GM12878 (cell line): ENCODE data around the gene TATDN2. TPM values are rescaled to one million over a fixed set of nuclear protein-coding genes. Genes with fewer than 3 reads are reported as not detected.

ENCODE experiments used
- ATAC-seq: fragments of 200-7000 bp; cut with Tn5 transposase; 3 replicates; pipeline ENCODE4 v1.9.1; 2020; ENCODE audit warnings: mild to moderate bottlenecking, moderate library complexity
- BruUV-seq: library from RNA; stranded (reverse); fragments of 400-500 nt; replicated peaks from 2 replicates; lab custom pipeline; 2021; lab: Mats Ljungman, UMichigan
- CTCF ChIA-PET: fragments of 300-600 bp; sonication (Branson Sonifier 250); formaldehyde crosslinking; extraction: SDS; loops from one replicate; lab custom pipeline; 2021; ENCODE audit warnings: inconsistent platforms; lab: Yijun Ruan, JAX
- POLR2A ChIA-PET: fragments of 350-600 bp; formaldehyde crosslinking; extraction: SDS; loops from one replicate; lab custom pipeline; 2021; ENCODE audit warnings: inconsistent platforms; lab: Charles Lee
- RAD21 ChIA-PET: fragments of 300-600 bp; sonication (Branson Sonifier 250); formaldehyde crosslinking; loops from one replicate; lab custom pipeline; 2023; ENCODE audit warnings: antibody characterized with exemption; ENCODE audit not compliant: unreplicated experiment; lab: Charles Lee
- SMC1A ChIA-PET: fragments of 300-600 bp; sonication (Branson Sonifier 250); formaldehyde crosslinking; loops from one replicate; lab custom pipeline; 2023; ENCODE audit not compliant: unreplicated experiment, uncharacterized antibody; lab: Charles Lee
- DNase-seq: peaks from one replicate; pipeline ENCODE4 v3.0.0-alpha.2; 2011; ENCODE audit warnings: low read depth, low spot score
- FAIRE-seq: peaks from 3 replicates; lab custom pipeline; 2011; peaks lifted over from hg19 to GRCh38; lab: Jason Lieb, UNC
- H2AFZ ChIP-seq: 2 replicates; pipeline ENCODE4 v1.6.0; 2011; ENCODE audit warnings: low read depth, low read length, control low read depth; ENCODE audit not compliant: control insufficient read depth
- H3K27ac ChIP-seq: 2 replicates; pipeline ENCODE4 v1.5.1; 2011; ENCODE audit warnings: control low read depth; ENCODE audit not compliant: control insufficient read depth, insufficient read depth
- H3K27me3 ChIP-seq, 2 experiments: replicated peaks in 1 of 2; 2 replicates each; pipeline versions ENCODE4 v1.6.0 to v1.6.1; 2011; ENCODE audit warnings: low read length in 1 of 2; ENCODE audit not compliant: control insufficient read depth in 2 of 2, insufficient read depth in 2 of 2
- H3K36me3 ChIP-seq, 2 experiments: 2 replicates each; pipeline ENCODE4 v1.5.1; 2011; ENCODE audit warnings: low read length in 1 of 2; ENCODE audit not compliant: control insufficient read depth in 2 of 2, insufficient read depth in 2 of 2
- H3K4me1 ChIP-seq: 2 replicates; pipeline ENCODE4 v1.6.1; 2011; ENCODE audit warnings: mild to moderate bottlenecking, low read length, moderate library complexity, mixed read lengths; ENCODE audit not compliant: control insufficient read depth, insufficient read depth
- H3K4me2 ChIP-seq: 2 replicates; pipeline ENCODE4 v1.6.0; 2011; ENCODE audit warnings: control low read depth; ENCODE audit not compliant: control insufficient read depth, insufficient read depth
- H3K4me3 ChIP-seq: fragments of 200-600 bp; sonication (generic); 2 replicates; pipeline ENCODE4 v1.5.1; 2016
- H3K79me2 ChIP-seq: 2 replicates; pipeline ENCODE4 v1.6.0; 2011; ENCODE audit warnings: low read length; ENCODE audit not compliant: control insufficient read depth, insufficient read depth
- H3K9ac ChIP-seq: 2 replicates; pipeline ENCODE4 v1.8.0; 2011; ENCODE audit warnings: low read length, control low read depth, mixed read lengths; ENCODE audit not compliant: control insufficient read depth, insufficient read depth
- H3K9me3 ChIP-seq: replicated peaks from 3 replicates; pipeline ENCODE4 v1.5.1; 2011; ENCODE audit warnings: mild to moderate bottlenecking, low read length; ENCODE audit not compliant: control insufficient read depth, insufficient read depth
- H4K20me1 ChIP-seq: 2 replicates; pipeline ENCODE4 v1.6.0; 2011; ENCODE audit not compliant: control insufficient read depth, insufficient read depth
- BCL3 ChIP-seq: IDR thresholded peaks from 2 replicates; pipeline ENCODE4 v1.6.1; 2011; ENCODE audit warnings: borderline replicate concordance, low read depth, mild to moderate bottlenecking, moderate library complexity, low read length; ENCODE audit not compliant: insufficient read depth, poor library complexity, severe bottlenecking
- EZH2 ChIP-seq: IDR thresholded peaks from 2 replicates; pipeline ENCODE4 v1.6.1; 2012; ENCODE audit warnings: low read depth, mild to moderate bottlenecking, control low read depth, inconsistent platforms, low read length, borderline replicate concordance; ENCODE audit not compliant: control insufficient read depth
- IKZF1 ChIP-seq: fragments of 450-650 bp; conservative IDR thresholded peaks from 2 replicates; pipeline ENCODE4 v1.6.1; 2017; ENCODE audit warnings: antibody characterized with exemption, mild to moderate bottlenecking
- JUND ChIP-seq: IDR thresholded peaks from 2 replicates; pipeline ENCODE4 v1.6.1; 2012; ENCODE audit warnings: low read depth, mild to moderate bottlenecking, low read length, improper control_type of control experiment, moderate library complexity
- NFYB ChIP-seq: IDR thresholded peaks from 2 replicates; pipeline ENCODE4 v1.6.1; 2011; ENCODE audit warnings: low read depth, mild to moderate bottlenecking, low read length, improper control_type of control experiment, moderate library complexity; ENCODE audit not compliant: insufficient read depth
- PKNOX1 ChIP-seq: fragments of 450-650 bp; IDR thresholded peaks from 2 replicates; pipeline ENCODE4 v1.6.1; 2016; ENCODE audit warnings: mild to moderate bottlenecking
- SIX5 ChIP-seq: IDR thresholded peaks from 2 replicates; pipeline ENCODE4 v1.6.1; 2011; ENCODE audit warnings: mild to moderate bottlenecking, low read depth, low read length, moderate library complexity; ENCODE audit not compliant: severe bottlenecking
- TCF3 ChIP-seq: IDR thresholded peaks from 2 replicates; pipeline ENCODE4 v1.6.1; 2012; ENCODE audit warnings: low read depth, mild to moderate bottlenecking, low read length, borderline replicate concordance; ENCODE audit not compliant: insufficient read depth
- USF2 ChIP-seq: IDR thresholded peaks from 2 replicates; pipeline ENCODE4 v1.6.1; 2011; ENCODE audit warnings: low read depth, low read length, improper control_type of control experiment, borderline replicate concordance
- WGBS: methylation state at CpG from one replicate; pipeline ENCODE4 v1.1.6; 2016; ENCODE audit warnings: low lambda C conversion rate; ENCODE audit not compliant: insufficient replicate concordance, insufficient coverage; ENCODE audit errors: missing lambda C conversion rate; 5-methylcytosine and 5-hydroxymethylcytosine counted together
- in situ Hi-C: fragments of 300-500 bp; cut with MboI; formaldehyde crosslinking; loops from 9 replicates; pipeline ENCODE4 v1.14.3; 2018; ENCODE audit warnings: mixed read lengths
- intact Hi-C: fragments of 100-400 bp; cut with micrococcal nuclease; formaldehyde crosslinking; loops from one replicate; pipeline ENCODE4 v1.14.2; 2022; ENCODE audit not compliant: unreplicated experiment
- polyA plus RNA-seq, 11 experiments: library from polyadenylated mRNA; depleted of rRNA in 4 of 11; unstranded in 6 of 11; stranded (reverse) in 5 of 11; fragments of >200 nt; fragmentation: Nextera tagmentation in 4 of 11; fragmentation: Illumina TruSeq in 1 of 11; extraction: Ambion mirVana in 4 of 11; extraction: Trizol in 1 of 11; gene quantifications; 1 replicate in 1 of 11; 2 replicates in 10 of 11; pipeline versions ENCODE4 v1.2.1 to v1.2.3, GENCODE V29; 2011 to 2016; ENCODE audit warnings: inconsistent platforms in 2 of 11, missing spikeins in 2 of 11, low read depth in 1 of 11
- total RNA-seq, 4 experiments: library from RNA; depleted of rRNA in 3 of 4; stranded (reverse); fragments of >200 nt in 3 of 4; fragmentation: Illumina TruSeq in 1 of 4; extraction: Trizol in 1 of 4; gene quantifications; 2 replicates each; pipeline versions ENCODE4 v1.2.1 to v1.2.3, GENCODE V29; 2013 to 2021

The TATDN2 gene
- total and polyA plus RNA-seq, 10 of the 15 experiments (the other 5 are each of a cell fraction or from before 2014, with no cell fraction given) = 4.2 to 36.5 (median 15.8) TPM

GRCh38 chr3:10317311-10317960 is 69.2 kb downstream of the TATDN2 start:
- FAIRE-seq = no peak
- 100% methylated on average over 4 of the region's 4 CpGs for WGBS
- Histone ChIP-seq H3K79me2 (peaks cover 24% of the 10 kb centered on the region), H3K4me3 (no peak overlapping the region), H2AFZ (no peak overlapping the region), H3K9ac (no peak overlapping the region), H4K20me1 (no peaks in the 10 kb centered on the region), H3K9me3 (no peaks in the 10 kb centered on the region), H3K27me3 (no peaks in the 10 kb centered on the region), H3K27ac (no peak overlapping the region), H3K4me1 (0 out of 2 replicates have a peak, but pooled peaks cover 3% of the 10 kb centered on the region), H3K4me2 (no peak overlapping the region), H3K36me3 (peaks cover 8 to 39% of the 10 kb centered on the region in 2 experiments)
- BruUV-seq = no TSS peak
- intact Hi-C loops = no loop called here
- ATAC-seq = no peak
- SMC1A ChIA-PET = no interaction called here
- TF ChIP-seq JUND (no peak), IKZF1 (no peak), NFYB (no peak), EZH2 (no peak), SIX5 (no peak), USF2 (no peak), BCL3 (no peak), PKNOX1 (no peak), TCF3 (no peak)
- POLR2A ChIA-PET = no interaction called here
- in situ Hi-C loops = no loop called here
- no peak for DNase-seq
- RAD21 ChIA-PET = no interaction called here
- CTCF ChIA-PET = no interaction called here
